ENCODE results near the gene KCTD3. TPM values are rescaled to one million over a fixed set of nuclear protein-coding genes. Genes with fewer than 3 reads are reported as not detected.

The KCTD3 gene
- total RNA-seq, 1 donor from 2014 or later, result 4.7 TPM

- H3K27me3 Mint-ChIP-seq (ENCODE audit: insufficient read depth), result no peaks in the 10 kb centered on the region
- no peaks in the 10 kb centered on the region for H3K36me3 Mint-ChIP-seq (ENCODE audit: low read depth)
- no peak overlapping the region for H3K4me3 Mint-ChIP-seq
- H3K9me3 Mint-ChIP-seq, result no peaks in the 10 kb centered on the region
- intact Hi-C loops (cut with micrococcal nuclease), result no loop called here
- no peak for DNase-seq (ENCODE audit: low spot score)
- no peaks in the 10 kb centered on the region for H3K4me1 Mint-ChIP-seq (ENCODE audit: low read depth)
- H3K27ac Mint-ChIP-seq, result no peak overlapping the region
These were observed 33.8 kb downstream of the KCTD3 start for GRCh38 chr1:215600867-215601266.

- no peak overlapping the region for H3K27ac Mint-ChIP-seq
These were observed 34.2 kb downstream of the KCTD3 start for GRCh38 chr1:215601276-215601675.

GRCh38 chr1:215603319-215603718 lies 36.2 kb downstream of the KCTD3 start:
- no peaks in the 10 kb centered on the region for H3K36me3 Mint-ChIP-seq (ENCODE audit: low read depth)
- intact Hi-C loops (cut with micrococcal nuclease), result no loop called here
- H3K9me3 Mint-ChIP-seq, result no peaks in the 10 kb centered on the region
- DNase-seq (ENCODE audit: low spot score), result no peak
- no peak overlapping the region for H3K4me3 Mint-ChIP-seq
- H3K27me3 Mint-ChIP-seq (ENCODE audit: insufficient read depth), result no peaks in the 10 kb centered on the region
- H3K4me1 Mint-ChIP-seq (ENCODE audit: low read depth), result no peaks in the 10 kb centered on the region
- H3K27ac Mint-ChIP-seq, result no peak overlapping the region

More at GRCh38 chr1:215601276-215601675, 34.2 kb downstream of the KCTD3 start:
- H3K27me3 Mint-ChIP-seq (ENCODE audit: insufficient read depth), result no peaks in the 10 kb centered on the region
- H3K36me3 Mint-ChIP-seq (ENCODE audit: low read depth), result no peaks in the 10 kb centered on the region
- H3K4me1 Mint-ChIP-seq (ENCODE audit: low read depth), result no peaks in the 10 kb centered on the region
- H3K9me3 Mint-ChIP-seq, result no peaks in the 10 kb centered on the region
- intact Hi-C loops (cut with micrococcal nuclease), result no loop called here
- H3K4me3 Mint-ChIP-seq, result no peak overlapping the region
- no peak for DNase-seq (ENCODE audit: low spot score)

GRCh38 chr1:215605011-215605621 lies 38.0 kb downstream of the KCTD3 start:
- intact Hi-C loops (cut with micrococcal nuclease), result loop anchor here (5.0 kb wide), 1 partner anchor 78 kb away; no protein-coding TSS in a partner anchor

GRCh38 chr1:215606036-215606435 lies 38.9 kb downstream of the KCTD3 start:
- Mint-ChIP-seq H3K4me1 (ENCODE audit: low read depth) (no peaks in the 10 kb centered on the region), H3K4me3 (no peak overlapping the region), H3K27me3 (ENCODE audit: insufficient read depth) (no peaks in the 10 kb centered on the region), H3K27ac (no peak overlapping the region), H3K9me3 (no peaks in the 10 kb centered on the region), H3K36me3 (ENCODE audit: low read depth) (no peaks in the 10 kb centered on the region)
- DNase-seq (ENCODE audit: low spot score), result no peak
- intact Hi-C loops (cut with micrococcal nuclease), result loop anchor here (2.0 to 5.0 kb wide), 2 partner anchors 79 to 977 kb away; no protein-coding TSS in a partner anchor

More at GRCh38 chr1:215605011-215605621, 38.0 kb downstream of the KCTD3 start:
- H3K27me3 Mint-ChIP-seq (ENCODE audit: insufficient read depth), result no peaks in the 10 kb centered on the region
- H3K36me3 Mint-ChIP-seq (ENCODE audit: low read depth), result no peaks in the 10 kb centered on the region
- H3K4me1 Mint-ChIP-seq (ENCODE audit: low read depth), result no peaks in the 10 kb centered on the region
- no peak overlapping the region for H3K27ac Mint-ChIP-seq
- H3K9me3 Mint-ChIP-seq, result no peaks in the 10 kb centered on the region
- H3K4me3 Mint-ChIP-seq, result no peak overlapping the region
- no peak for DNase-seq (ENCODE audit: low spot score)

GRCh38 chr1:215606564-215607168 lies 39.6 kb downstream of the KCTD3 start:
- Mint-ChIP-seq H3K4me1 (ENCODE audit: low read depth) (no peaks in the 10 kb centered on the region), H3K27ac (no peak overlapping the region), H3K4me3 (no peak overlapping the region), H3K36me3 (ENCODE audit: low read depth) (no peaks in the 10 kb centered on the region), H3K9me3 (no peaks in the 10 kb centered on the region), H3K27me3 (ENCODE audit: insufficient read depth) (no peaks in the 10 kb centered on the region)
- no peak for DNase-seq (ENCODE audit: low spot score)
- intact Hi-C loops (cut with micrococcal nuclease), result loop anchor here (2.0 to 5.0 kb wide), 2 partner anchors 79 to 978 kb away; no protein-coding TSS in a partner anchor

- H3K36me3 Mint-ChIP-seq (ENCODE audit: low read depth), result no peaks in the 10 kb centered on the region
- H3K27ac Mint-ChIP-seq, result no peak overlapping the region
- H3K27me3 Mint-ChIP-seq (ENCODE audit: insufficient read depth), result no peaks in the 10 kb centered on the region
- no peak for DNase-seq (ENCODE audit: low spot score)
- no peaks in the 10 kb centered on the region for H3K4me1 Mint-ChIP-seq (ENCODE audit: low read depth)
- intact Hi-C loops (cut with micrococcal nuclease), result loop anchor here (2.0 to 5.0 kb wide), 2 partner anchors 80 to 979 kb away; no protein-coding TSS in a partner anchor
- no peaks in the 10 kb centered on the region for H3K9me3 Mint-ChIP-seq
- H3K4me3 Mint-ChIP-seq, result no peak overlapping the region
These were observed 40.3 kb downstream of the KCTD3 start for GRCh38 chr1:215607412-215607811.

- no peaks in the 10 kb centered on the region for H3K9me3 Mint-ChIP-seq
- H3K4me1 Mint-ChIP-seq (ENCODE audit: low read depth), result no peaks in the 10 kb centered on the region
- peaks cover 2% of the 10 kb centered on the region for H3K36me3 Mint-ChIP-seq (ENCODE audit: low read depth)
- no peak overlapping the region for H3K27ac Mint-ChIP-seq
- no peaks in the 10 kb centered on the region for H3K27me3 Mint-ChIP-seq (ENCODE audit: insufficient read depth)
- intact Hi-C loops (cut with micrococcal nuclease), result loop anchor here (5.0 kb wide), 1 partner anchor 81 kb away; no protein-coding TSS in a partner anchor
- no peak for DNase-seq (ENCODE audit: low spot score)
- no peak overlapping the region for H3K4me3 Mint-ChIP-seq
These were observed 41.5 kb downstream of the KCTD3 start for GRCh38 chr1:215608646-215609045.

- no peaks in the 10 kb centered on the region for H3K27me3 Mint-ChIP-seq (ENCODE audit: insufficient read depth)
- no peak for DNase-seq (ENCODE audit: low spot score)
- H3K4me3 Mint-ChIP-seq, result no peak overlapping the region
- no peak overlapping the region for H3K27ac Mint-ChIP-seq
- no peaks in the 10 kb centered on the region for H3K4me1 Mint-ChIP-seq (ENCODE audit: low read depth)
- peaks cover 2% of the 10 kb centered on the region for H3K36me3 Mint-ChIP-seq (ENCODE audit: low read depth)
- H3K9me3 Mint-ChIP-seq, result no peaks in the 10 kb centered on the region
- intact Hi-C loops (cut with micrococcal nuclease), result no loop called here
These were observed 45.3 kb downstream of the KCTD3 start for GRCh38 chr1:215612391-215612790.

- Mint-ChIP-seq H3K27me3 (ENCODE audit: insufficient read depth) (no peaks in the 10 kb centered on the region), H3K27ac (no peak overlapping the region), H3K4me3 (no peak overlapping the region), H3K9me3 (no peaks in the 10 kb centered on the region), H3K36me3 (ENCODE audit: low read depth) (peaks cover 4% of the 10 kb centered on the region), H3K4me1 (ENCODE audit: low read depth) (peaks cover 5% of the 10 kb centered on the region)
- DNase-seq (ENCODE audit: low spot score), result no peak
- intact Hi-C loops (cut with micrococcal nuclease), result no loop called here
These were observed 50.9 kb downstream of the KCTD3 start for GRCh38 chr1:215617979-215618378.

- Mint-ChIP-seq H3K27ac (no peak overlapping the region), H3K9me3 (no peaks in the 10 kb centered on the region), H3K4me3 (no peak overlapping the region), H3K27me3 (ENCODE audit: insufficient read depth) (no peaks in the 10 kb centered on the region), H3K36me3 (ENCODE audit: low read depth) (peaks cover 2% of the 10 kb centered on the region), H3K4me1 (ENCODE audit: low read depth) (peaks cover 1% of the 10 kb centered on the region)
- no peak for DNase-seq (ENCODE audit: low spot score)
- intact Hi-C loops (cut with micrococcal nuclease), result no loop called here
These were observed 56.1 kb downstream of the KCTD3 start for GRCh38 chr1:215623162-215623561.

- Mint-ChIP-seq H3K4me1 (ENCODE audit: low read depth) (no peaks in the 10 kb centered on the region), H3K27ac (no peak overlapping the region), H3K9me3 (no peaks in the 10 kb centered on the region), H3K27me3 (ENCODE audit: insufficient read depth) (no peaks in the 10 kb centered on the region), H3K4me3 (no peak overlapping the region), H3K36me3 (ENCODE audit: low read depth) (no peaks in the 10 kb centered on the region)
- intact Hi-C loops (cut with micrococcal nuclease), result no loop called here
- no peak for DNase-seq (ENCODE audit: low spot score)
These were observed 58.8 kb downstream of the KCTD3 start for GRCh38 chr1:215625949-215626348.

- Mint-ChIP-seq H3K27me3 (ENCODE audit: insufficient read depth) (no peaks in the 10 kb centered on the region), H3K36me3 (ENCODE audit: low read depth) (no peaks in the 10 kb centered on the region), H3K9me3 (no peaks in the 10 kb centered on the region), H3K4me1 (ENCODE audit: low read depth) (no peaks in the 10 kb centered on the region), H3K27ac (no peak overlapping the region), H3K4me3 (no peak overlapping the region)
- intact Hi-C loops (cut with micrococcal nuclease), result no loop called here
- no peak for DNase-seq (ENCODE audit: low spot score)
These were observed 63.9 kb downstream of the KCTD3 start for GRCh38 chr1:215631040-215631439.

Data from activated T-helper 1 cell treated with anti-CD3 and anti-CD28 coated beads, Interleukin-12 subunit alpha, Interleukin-12 subunit beta, Interleukin-2, Interleukin-4 antibody, amounts not matched to agents 30 ng/mL and 10 ng/mL and 1 ng/mL, durations not matched to agents 14 hours and 24 hours and 36 hours (primary cell).